Endodermal cell (in vitro differentiated cells): ENCODE results near the gene ZIC4. TPM values are rescaled to one million over a fixed set of nuclear protein-coding genes. Genes with fewer than 3 reads are reported as not detected.
A peak's percentile ranks its signal among the peaks of the same experiment; 100 is the strongest.

ENCODE experiments used
- DNase-seq: peaks from one replicate; pipeline ENCODE4 v3.0.0-alpha.2; 2017
- H3K27ac ChIP-seq: 2 replicates; pipeline ENCODE4 v1.5.1; 2013; ENCODE audit warnings: mild to moderate bottlenecking, low read depth, low read length, moderate library complexity
- H3K27me3 ChIP-seq: 2 replicates; pipeline ENCODE4 v1.6.1; 2013; ENCODE audit warnings: mild to moderate bottlenecking, low read length, moderate library complexity; ENCODE audit not compliant: insufficient read depth, control insufficient read depth, poor library complexity, severe bottlenecking
- H3K36me3 ChIP-seq: 2 replicates; pipeline ENCODE4 v1.7.0; 2013; ENCODE audit warnings: mild to moderate bottlenecking, low read length, moderate library complexity; ENCODE audit not compliant: control insufficient read depth, insufficient read depth
- H3K4me1 ChIP-seq: one replicate; pipeline ENCODE4 v1.7.0; 2013; ENCODE audit warnings: low read length; ENCODE audit not compliant: control insufficient read depth, insufficient read depth
- H3K4me3 ChIP-seq: 2 replicates; pipeline ENCODE4 v1.5.1; 2013; ENCODE audit warnings: mild to moderate bottlenecking, low read length, moderate library complexity
- H3K9ac ChIP-seq: 2 replicates; pipeline ENCODE4 v1.6.1; 2013; ENCODE audit warnings: mild to moderate bottlenecking, low read length, moderate library complexity; ENCODE audit not compliant: poor library complexity, severe bottlenecking; ENCODE audit errors: extremely low read depth
- H3K9me3 ChIP-seq: 2 replicates; pipeline ENCODE4 v1.6.1; 2013; ENCODE audit warnings: mild to moderate bottlenecking, low read length, moderate library complexity; ENCODE audit not compliant: control insufficient read depth
- H3K27ac Mint-ChIP-seq: 2 replicates; pipeline ENCODE4 v1.8.0; 2020; ENCODE audit warnings: mixed read lengths
- H3K27me3 Mint-ChIP-seq: 2 replicates; pipeline ENCODE4 v1.8.0; 2021; ENCODE audit warnings: mild to moderate bottlenecking, mixed read lengths; ENCODE audit not compliant: insufficient read depth
- H3K36me3 Mint-ChIP-seq: 2 replicates; pipeline ENCODE4 v1.8.0; 2020; ENCODE audit warnings: low read depth, mixed read lengths
- H3K4me1 Mint-ChIP-seq: 2 replicates; pipeline ENCODE4 v1.8.0; 2020; ENCODE audit warnings: mixed read lengths
- H3K4me3 Mint-ChIP-seq: 2 replicates; pipeline ENCODE4 v1.8.0; 2020; ENCODE audit warnings: mild to moderate bottlenecking, moderate library complexity, mixed read lengths
- H3K9me3 Mint-ChIP-seq: 2 replicates; pipeline ENCODE4 v1.8.0; 2020; ENCODE audit warnings: mild to moderate bottlenecking, mixed read lengths
- WGBS, 2 experiments: methylation state at CpG; one replicate each; pipeline versions ENCODE4 v1.1.5 to v1.1.7; 2013; ENCODE audit warnings: missing lambda C conversion rate in 2 of 2, mixed read lengths in 1 of 2; ENCODE audit not compliant: insufficient coverage in 1 of 2, insufficient read length in 1 of 2; 5-methylcytosine and 5-hydroxymethylcytosine counted together
- total RNA-seq, 2 donors: library from RNA; stranded (reverse); fragmentation: NEBNext Ultra II Directional in 1 of 2; extraction: Animal tissue kit (Norgen Biotek cat#: 25700) in 1 of 2; gene quantifications; 2 replicates in 1 of 2; 3 replicates in 1 of 2; pipeline ENCODE4 v1.2.1, GENCODE V29; 2021
- TF ChIP-seq, protein P1 (sequence below): fragments of 200-600 bp; sonication (generic); conservative IDR thresholded peaks from 2 replicates; pipeline ENCODE4 v1.5.0; 2021; ENCODE audit warnings: antibody characterized with exemption, mild to moderate bottlenecking

The ZIC4 gene
- total RNA-seq, 2 donors from 2014 or later = not detected

DNA sequence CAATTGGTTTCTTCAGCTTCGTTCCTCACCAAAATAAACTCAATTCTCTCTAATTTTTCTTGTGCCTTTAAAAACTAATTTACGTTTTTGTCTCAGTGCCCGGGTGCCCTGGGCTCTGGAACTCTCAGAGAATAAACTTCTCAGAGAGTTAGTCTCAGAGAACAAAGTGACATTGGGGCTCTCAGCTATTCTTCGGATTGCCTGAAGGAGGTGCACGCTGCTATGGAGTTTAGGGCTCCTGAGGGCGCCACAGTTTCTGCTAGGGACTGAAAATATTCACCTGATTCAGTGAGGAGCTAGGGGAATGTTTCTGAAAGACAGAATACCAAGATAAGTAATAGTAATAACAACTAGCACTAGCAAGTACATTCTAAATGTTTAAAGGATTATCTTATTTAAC lies 22.7 kb downstream of the ZIC4 start:
- no peaks in the 10 kb centered on the region for H3K4me1 ChIP-seq
- H3K9me3 ChIP-seq = no peaks in the 10 kb centered on the region
- H3K4me3 ChIP-seq = no peak overlapping the region
- Mint-ChIP-seq H3K27me3 (peaks cover 99% of the 10 kb centered on the region), H3K27ac (no peak overlapping the region), H3K36me3 (no peaks in the 10 kb centered on the region), H3K4me3 (no peak overlapping the region), H3K4me1 (peaks cover 14% of the 10 kb centered on the region), H3K9me3 (no peaks in the 10 kb centered on the region)
- peaks cover 100% of the 10 kb centered on the region for H3K27me3 ChIP-seq
- peak; percentile 75 for DNase-seq
- TF ChIP-seq, protein P1, sequence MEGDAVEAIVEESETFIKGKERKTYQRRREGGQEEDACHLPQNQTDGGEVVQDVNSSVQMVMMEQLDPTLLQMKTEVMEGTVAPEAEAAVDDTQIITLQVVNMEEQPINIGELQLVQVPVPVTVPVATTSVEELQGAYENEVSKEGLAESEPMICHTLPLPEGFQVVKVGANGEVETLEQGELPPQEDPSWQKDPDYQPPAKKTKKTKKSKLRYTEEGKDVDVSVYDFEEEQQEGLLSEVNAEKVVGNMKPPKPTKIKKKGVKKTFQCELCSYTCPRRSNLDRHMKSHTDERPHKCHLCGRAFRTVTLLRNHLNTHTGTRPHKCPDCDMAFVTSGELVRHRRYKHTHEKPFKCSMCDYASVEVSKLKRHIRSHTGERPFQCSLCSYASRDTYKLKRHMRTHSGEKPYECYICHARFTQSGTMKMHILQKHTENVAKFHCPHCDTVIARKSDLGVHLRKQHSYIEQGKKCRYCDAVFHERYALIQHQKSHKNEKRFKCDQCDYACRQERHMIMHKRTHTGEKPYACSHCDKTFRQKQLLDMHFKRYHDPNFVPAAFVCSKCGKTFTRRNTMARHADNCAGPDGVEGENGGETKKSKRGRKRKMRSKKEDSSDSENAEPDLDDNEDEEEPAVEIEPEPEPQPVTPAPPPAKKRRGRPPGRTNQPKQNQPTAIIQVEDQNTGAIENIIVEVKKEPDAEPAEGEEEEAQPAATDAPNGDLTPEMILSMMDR = peak; percentile 79
- no peak overlapping the region for H3K9ac ChIP-seq
- H3K36me3 ChIP-seq = no peaks in the 10 kb centered on the region
- WGBS, 2 experiments = 26 to 28% methylated on average over 5 to 6 of the region's 6 CpGs
- H3K27ac ChIP-seq = no peak overlapping the region

- peaks cover 31% of the 10 kb centered on the region for H3K4me1 Mint-ChIP-seq
- no peaks in the 10 kb centered on the region for H3K9me3 Mint-ChIP-seq
- Histone ChIP-seq H3K9me3 (no peaks in the 10 kb centered on the region), H3K36me3 (no peaks in the 10 kb centered on the region), H3K4me3 (no peak overlapping the region), H3K27me3 (peaks cover 100% of the 10 kb centered on the region), H3K9ac (no peak overlapping the region), H3K4me1 (no peaks in the 10 kb centered on the region), H3K27ac (no peak overlapping the region)
- H3K4me3 Mint-ChIP-seq = no peak overlapping the region
- WGBS, 2 experiments = 36 to 55% methylated on average over 6 of the region's 6 CpGs
- peaks cover 99% of the 10 kb centered on the region for H3K27me3 Mint-ChIP-seq
- H3K36me3 Mint-ChIP-seq = no peaks in the 10 kb centered on the region
- H3K27ac Mint-ChIP-seq = no peak overlapping the region
- DNase-seq = no peak
- TF ChIP-seq, protein P1 = no peak
Observed at GRCh38 chr3:147381596-147381995, 24.7 kb downstream of the ZIC4 start.

GRCh38 chr3:147380977-147381376 lies 25.4 kb downstream of the ZIC4 start:
- H3K36me3 Mint-ChIP-seq = no peaks in the 10 kb centered on the region
- peaks cover 100% of the 10 kb centered on the region for H3K27me3 ChIP-seq
- H3K36me3 ChIP-seq = no peaks in the 10 kb centered on the region
- peak overlapping the region; percentile 48 for H3K27ac ChIP-seq
- no peak overlapping the region for H3K27ac Mint-ChIP-seq
- no peaks in the 10 kb centered on the region for H3K4me1 ChIP-seq
- no peak overlapping the region for H3K9ac ChIP-seq
- H3K27me3 Mint-ChIP-seq = peaks cover 99% of the 10 kb centered on the region
- H3K4me3 Mint-ChIP-seq = no peak overlapping the region
- WGBS, 2 experiments = 72 to 86% methylated on average over 3 of the region's 3 CpGs
- no peak overlapping the region for H3K4me3 ChIP-seq
- peaks cover 31% of the 10 kb centered on the region for H3K4me1 Mint-ChIP-seq
- no peaks in the 10 kb centered on the region for H3K9me3 Mint-ChIP-seq
- DNase-seq = no peak
- no peaks in the 10 kb centered on the region for H3K9me3 ChIP-seq
- TF ChIP-seq, protein P1 = no peak
